NCI-H226 (cell line): ENCODE data around the gene MAGEB18.

ENCODE experiments used
- DNase-seq: peaks from one replicate; pipeline ENCODE4 v3.0.0-alpha.2; 2015

Gene MAGEB18

DNA sequence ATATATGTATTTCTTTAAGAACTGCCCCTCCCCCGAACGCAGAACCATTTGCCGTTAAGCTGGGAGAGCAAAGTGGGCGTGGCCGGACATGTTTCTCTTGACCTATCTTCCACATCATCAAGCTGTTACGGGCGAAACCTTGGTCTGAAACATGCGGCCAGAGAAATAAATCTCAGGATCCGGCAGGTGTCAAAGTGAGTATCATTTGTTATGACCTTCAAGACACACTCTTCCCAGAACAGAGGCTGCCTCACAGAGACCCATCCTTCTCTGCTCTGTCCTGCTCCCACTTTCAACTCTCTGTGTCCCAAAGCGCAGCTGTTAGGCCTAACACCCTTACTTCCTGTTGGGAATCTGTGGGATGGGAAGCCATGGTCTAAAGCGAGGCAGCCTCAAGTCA is at the start of gene MAGEB18:
Gene MAGEB18, plus strand, starts transcription at position 70 of the 400 bp plus-strand sequence. CDS start 643 bp downstream, outside the sequence.
- no peak for DNase-seq

DNA sequence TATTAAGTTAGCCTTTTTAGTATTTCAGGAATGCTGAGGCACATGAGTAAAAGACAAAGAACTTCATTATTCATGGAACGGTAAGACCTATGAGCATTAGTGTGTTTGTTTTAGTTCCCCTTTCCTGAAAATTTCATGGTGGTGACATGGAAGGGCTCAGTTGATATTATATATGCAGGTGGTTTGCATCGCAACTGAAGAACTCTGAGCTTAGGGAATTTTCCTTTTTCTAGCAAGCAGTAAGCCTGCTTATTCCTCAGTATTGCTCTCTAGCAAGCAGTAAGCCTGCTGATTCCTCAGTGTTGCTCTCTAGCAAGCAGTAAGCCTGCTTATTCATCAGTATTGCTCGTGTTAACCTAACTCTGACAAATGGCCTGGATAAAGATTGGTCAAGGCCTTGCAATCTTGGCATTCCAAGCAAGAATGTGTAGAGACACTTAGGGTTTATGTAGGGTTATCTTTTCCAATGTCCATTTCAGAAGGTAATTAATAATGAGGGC is 37.7 kb upstream of the MAGEB18 start:
- no peak for DNase-seq

DNA sequence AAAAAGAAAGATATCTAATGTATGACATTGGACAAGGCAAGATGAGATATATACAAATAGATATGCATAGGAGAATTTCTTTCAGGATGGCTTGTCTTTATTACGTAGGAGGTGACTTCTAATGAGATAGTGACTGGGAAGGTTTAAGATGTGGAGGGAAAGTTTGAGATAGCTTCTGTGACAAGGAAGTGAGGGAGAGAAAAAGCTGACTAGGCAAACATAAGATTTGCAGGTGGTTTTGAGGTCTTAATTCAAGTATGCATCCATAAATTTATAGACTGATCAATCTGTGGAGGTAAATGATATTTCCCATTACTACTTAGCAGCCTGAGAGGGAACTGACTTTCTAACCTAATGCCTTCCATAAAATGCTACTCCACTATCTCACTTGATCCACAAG is 29.0 kb upstream of the MAGEB18 start:
- no peak for DNase-seq

DNA sequence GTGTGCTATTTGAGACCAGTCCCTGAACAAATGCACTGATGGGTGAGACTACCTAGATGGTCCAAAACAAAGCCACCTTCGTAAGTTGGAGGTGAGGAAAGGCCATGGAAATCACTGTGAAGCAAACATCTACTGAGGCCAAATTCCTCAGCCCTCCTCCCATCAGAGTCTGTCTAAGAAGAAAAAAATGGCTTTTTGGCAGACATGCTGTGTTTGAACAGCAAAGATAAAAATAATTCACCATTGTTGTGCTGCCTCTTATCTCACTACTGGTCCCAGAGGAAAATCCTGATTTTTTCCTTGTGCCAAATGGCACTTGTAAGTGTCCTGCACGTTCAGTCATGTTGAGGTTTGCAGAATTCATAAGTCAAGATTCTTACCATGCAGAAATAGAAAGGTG is 7.9 kb downstream of the MAGEB18 start:
- DNase-seq: no peak

DNA sequence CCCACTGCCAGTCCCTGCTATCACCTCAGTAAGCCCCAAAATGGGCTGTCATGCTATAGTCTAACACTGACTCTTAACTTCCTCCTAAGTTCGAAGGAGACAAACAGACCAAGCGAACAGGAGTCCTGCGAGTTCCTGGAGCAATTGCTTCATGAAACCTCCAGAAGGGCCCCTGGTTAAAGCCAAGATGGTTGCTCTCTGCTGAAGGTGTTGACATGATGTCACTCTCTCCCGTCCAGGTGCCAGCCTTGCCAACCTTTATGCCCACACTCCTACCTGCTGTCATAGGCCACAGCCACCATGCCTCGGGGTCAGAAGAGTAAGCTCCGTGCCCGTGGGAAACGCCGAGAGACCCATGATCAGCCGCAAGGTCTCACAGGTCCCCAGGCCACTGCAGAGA is 22.2 kb downstream of the MAGEB18 start, which contains the start of gene MAGEB6B:
Gene MAGEB6B, plus strand, starts transcription at position 301 of the 400 bp plus-strand sequence. Its CDS starts 0 bp downstream, at position 301.
- no peak for DNase-seq
